Fibroblast of lung (primary cell): ENCODE data around the gene MACROD2.

Experiments used
- EZH2 ChIP-seq: IDR thresholded peaks from 2 replicates; pipeline ENCODE4 v1.5.1; 2012; ENCODE audit warnings: low read length, control low read depth, mild to moderate bottlenecking; ENCODE audit errors: missing control alignments
- TF ChIP-seq, protein P1 (sequence below), 2 donors: IDR thresholded peaks in 1 of 2; conservative IDR thresholded peaks in 1 of 2; 1 replicate in 1 of 2; 2 replicates in 1 of 2; pipeline ENCODE4 v1.5.1; 2011 to 2012; ENCODE audit warnings: low read length in 2 of 2, control low read depth in 1 of 2, inconsistent platforms in 1 of 2, low read depth in 1 of 2, mild to moderate bottlenecking in 1 of 2

DNA sequence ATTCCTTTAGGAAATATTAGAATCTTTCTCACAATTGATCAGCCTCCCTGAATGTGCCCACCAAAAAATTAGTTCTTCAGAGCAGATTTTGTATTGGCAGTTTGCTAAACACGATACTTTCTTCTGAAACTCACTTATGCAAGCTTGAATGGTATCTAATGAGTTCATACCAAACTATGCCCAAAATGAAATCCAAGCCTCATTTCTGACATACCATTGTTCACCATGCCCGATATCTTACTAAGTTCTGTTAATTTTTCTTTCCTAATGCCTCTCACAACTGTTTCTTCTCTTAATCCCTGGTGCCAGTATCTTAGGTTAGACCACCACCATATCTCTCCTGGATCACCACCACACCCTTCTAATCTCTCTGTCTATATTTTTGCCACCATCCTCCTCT lies 1822.0 kb downstream of the MACROD2 start:
- TF ChIP-seq, protein P1, sequence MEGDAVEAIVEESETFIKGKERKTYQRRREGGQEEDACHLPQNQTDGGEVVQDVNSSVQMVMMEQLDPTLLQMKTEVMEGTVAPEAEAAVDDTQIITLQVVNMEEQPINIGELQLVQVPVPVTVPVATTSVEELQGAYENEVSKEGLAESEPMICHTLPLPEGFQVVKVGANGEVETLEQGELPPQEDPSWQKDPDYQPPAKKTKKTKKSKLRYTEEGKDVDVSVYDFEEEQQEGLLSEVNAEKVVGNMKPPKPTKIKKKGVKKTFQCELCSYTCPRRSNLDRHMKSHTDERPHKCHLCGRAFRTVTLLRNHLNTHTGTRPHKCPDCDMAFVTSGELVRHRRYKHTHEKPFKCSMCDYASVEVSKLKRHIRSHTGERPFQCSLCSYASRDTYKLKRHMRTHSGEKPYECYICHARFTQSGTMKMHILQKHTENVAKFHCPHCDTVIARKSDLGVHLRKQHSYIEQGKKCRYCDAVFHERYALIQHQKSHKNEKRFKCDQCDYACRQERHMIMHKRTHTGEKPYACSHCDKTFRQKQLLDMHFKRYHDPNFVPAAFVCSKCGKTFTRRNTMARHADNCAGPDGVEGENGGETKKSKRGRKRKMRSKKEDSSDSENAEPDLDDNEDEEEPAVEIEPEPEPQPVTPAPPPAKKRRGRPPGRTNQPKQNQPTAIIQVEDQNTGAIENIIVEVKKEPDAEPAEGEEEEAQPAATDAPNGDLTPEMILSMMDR (conservative IDR thresholded peaks at IDR 0.05 in 1 of 2, IDR thresholded peaks at IDR 0.05 in 1 of 2; ENCODE audit: low read depth in 1 of 2, low read length in 2 of 2), result no peak
- TF ChIP-seq EZH2, result no peak
